Sigmoid colon (tissue), 7 donors: Measurements from ENCODE around the gene LMF1. TPM values are rescaled to one million over a fixed set of nuclear protein-coding genes. Genes with fewer than 3 reads are reported as not detected.

Source experiments
- DNase-seq: peaks from one replicate; pipeline ENCODE4 v3.0.0-alpha.2; 2019
- H3K27ac ChIP-seq, 4 donors: fragments of 200-600 bp; sonication (generic); one replicate each; pipeline ENCODE4 v1.5.1; 2016 to 2019; ENCODE audit warnings: mild to moderate bottlenecking in 1 of 4
- H3K27me3 ChIP-seq, 3 donors: fragments of 200-600 bp; sonication (generic); one replicate each; pipeline ENCODE4 v1.5.1; 2019; ENCODE audit warnings: mild to moderate bottlenecking in 1 of 3
- H3K36me3 ChIP-seq, 4 donors: fragments of 200-600 bp; sonication (generic); one replicate each; pipeline ENCODE4 v1.5.1; 2016 to 2019
- H3K4me1 ChIP-seq, 4 donors: fragments of 200-600 bp; sonication (generic); one replicate each; pipeline ENCODE4 v1.5.1; 2017 to 2019
- H3K4me3 ChIP-seq, 4 donors: fragments of 200-600 bp; sonication (generic); one replicate each; pipeline ENCODE4 v1.5.1; 2017 to 2019; ENCODE audit warnings: mild to moderate bottlenecking in 2 of 4, moderate library complexity in 1 of 4
- H3K9me3 ChIP-seq, 4 donors: fragments of 200-600 bp in 3 of 4; sonication (generic) in 3 of 4; one replicate each; pipeline versions ENCODE4 v1.5.1 to v1.6.1; 2013 to 2019
- CTCF ChIP-seq, 4 experiments: fragments of 450-650 bp in 3 of 4; fragments of 200-600 bp in 1 of 4; IDR thresholded peaks; one replicate each; pipeline ENCODE4 v1.5.1; 2016 to 2019; ENCODE audit warnings: antibody characterized with exemption in 4 of 4, mild to moderate bottlenecking in 3 of 4, moderate library complexity in 2 of 4
- EP300 ChIP-seq, 4 donors: sonication (generic); formaldehyde crosslinking; IDR thresholded peaks; one replicate each; pipeline ENCODE4 v1.6.1; 2017; ENCODE audit warnings: antibody characterized with exemption in 4 of 4
- POLR2A ChIP-seq, 2 donors: fragments of 450-650 bp; IDR thresholded peaks; one replicate each; pipeline ENCODE4 v1.6.1; 2016; ENCODE audit warnings: antibody characterized with exemption in 2 of 2, mild to moderate bottlenecking in 2 of 2, moderate library complexity in 2 of 2
- POLR2AphosphoS5 ChIP-seq, 4 donors: sonication (generic); formaldehyde crosslinking; IDR thresholded peaks; one replicate each; pipeline ENCODE4 v1.6.1; 2017; ENCODE audit warnings: antibody characterized with exemption in 4 of 4
- WGBS, 2 donors: extraction: QIAGEN DNeasy Blood & Tissue Kit; methylation state at CpG; one replicate each; pipeline ENCODE4 v1.1.7; 2013; 5-methylcytosine and 5-hydroxymethylcytosine counted together
- intact Hi-C: fragments of 100-400 bp; cut with DNase I; formaldehyde crosslinking; loops from one replicate; pipeline ENCODE4 v1.15.1; 2023
- polyA plus RNA-seq, 3 donors: library from polyadenylated mRNA; stranded (reverse); fragments of 200-250 nt; gene quantifications; one replicate each; pipeline ENCODE4 v1.2.3, GENCODE V29; 2013
- total RNA-seq, 4 donors: library from RNA; depleted of rRNA; stranded (reverse); fragments of >200 nt; gene quantifications; one replicate each; pipeline ENCODE4 v1.1.0, GENCODE V29; 2016
- donor health status: healthy with polysubstance abuse.
- donor health status: Bipolar disorder and iron deficiency.
- donor health status: healthy.

LMF1 gene
- total and polyA plus RNA-seq, 7 donors: 1.2 to 34.1 (median 19.9) TPM

- intact Hi-C loops: no loop called here
- WGBS, 2 donors: 91 to 96% methylated on average over 15 of the region's 15 CpGs
- Histone ChIP-seq H3K9me3 (no peaks in the 10 kb centered on the region), H3K36me3 (peaks cover 0 to 39% (median 6%) of the 10 kb centered on the region in 4 donors), H3K27ac (no peak overlapping the region), H3K27me3 (no peaks in the 10 kb centered on the region), H3K4me3 (no peak overlapping the region), H3K4me1 (no peaks in the 10 kb centered on the region)
- no peak for TF ChIP-seq POLR2A (IDR thresholded peaks at IDR 0.05)
- no peak for TF ChIP-seq EP300 (IDR thresholded peaks at IDR 0.05)
- TF ChIP-seq CTCF (IDR thresholded peaks at IDR 0.05): no peak
- TF ChIP-seq POLR2AphosphoS5 (IDR thresholded peaks at IDR 0.05): no peak
- no peak for DNase-seq
Measured at GRCh38 chr16:927406-927805, 43.4 kb downstream of the LMF1 start.

- Histone ChIP-seq H3K27ac (no peak overlapping the region), H3K36me3 (peaks cover 0 to 38% (median 6%) of the 10 kb centered on the region in 4 donors), H3K27me3 (no peaks in the 10 kb centered on the region), H3K4me1 (no peaks in the 10 kb centered on the region), H3K4me3 (no peak overlapping the region), H3K9me3 (no peaks in the 10 kb centered on the region)
- intact Hi-C loops: no loop called here
- TF ChIP-seq EP300 (IDR thresholded peaks at IDR 0.05) (no peak), POLR2A (IDR thresholded peaks at IDR 0.05) (no peak), CTCF (IDR thresholded peaks at IDR 0.05) (no peak), POLR2AphosphoS5 (IDR thresholded peaks at IDR 0.05) (no peak)
- WGBS, 2 donors: 97 to 99% methylated on average over 8 of the region's 8 CpGs
- DNase-seq: no peak
Measured at GRCh38 chr16:926715-927114, 44.1 kb downstream of the LMF1 start.

- intact Hi-C loops: no loop called here
- peaks cover 0 to 21% (median 0%) of the 10 kb centered on the region in 4 donors for H3K36me3 ChIP-seq
- 93 to 97% methylated on average over 13 of the region's 13 CpGs for WGBS, 2 donors
Measured at GRCh38 chr16:924806-925205, 46.0 kb downstream of the LMF1 start.

GRCh38 chr16:924063-924462 is 46.7 kb downstream of the LMF1 start:
- Histone ChIP-seq H3K27ac (no peak overlapping the region), H3K9me3 (no peaks in the 10 kb centered on the region), H3K36me3 (peaks cover 0 to 14% (median 0%) of the 10 kb centered on the region in 4 donors), H3K27me3 (no peaks in the 10 kb centered on the region), H3K4me1 (peaks cover 0 to 23% (median 18%) of the 10 kb centered on the region in 4 donors), H3K4me3 (no peak overlapping the region)
- WGBS, 2 donors: 80 to 87% methylated on average over 5 of the region's 5 CpGs
- no peak for TF ChIP-seq POLR2AphosphoS5 (IDR thresholded peaks at IDR 0.05)
- intact Hi-C loops: no loop called here
- DNase-seq: no peak

More at GRCh38 chr16:924806-925205, 46.0 kb downstream of the LMF1 start:
- H3K4me1 ChIP-seq: peaks cover 0 to 17% (median 15%) of the 10 kb centered on the region in 4 donors
- H3K27ac ChIP-seq: no peak overlapping the region
- H3K4me3 ChIP-seq: no peak overlapping the region
- H3K9me3 ChIP-seq: no peaks in the 10 kb centered on the region
- no peak for DNase-seq
- TF ChIP-seq POLR2A (IDR thresholded peaks at IDR 0.05) (no peak), POLR2AphosphoS5 (IDR thresholded peaks at IDR 0.05) (no peak), CTCF (IDR thresholded peaks at IDR 0.05) (no peak), EP300 (IDR thresholded peaks at IDR 0.05) (no peak)
- no peaks in the 10 kb centered on the region for H3K27me3 ChIP-seq

GRCh38 chr16:923184-923583 is 47.6 kb downstream of the LMF1 start:
- intact Hi-C loops: no loop called here
- H3K36me3 ChIP-seq: peaks cover 0 to 12% (median 0%) of the 10 kb centered on the region in 4 donors
- TF ChIP-seq POLR2A (IDR thresholded peaks at IDR 0.05): no peak
- TF ChIP-seq CTCF (IDR thresholded peaks at IDR 0.05): no peak
- no peak for TF ChIP-seq EP300 (IDR thresholded peaks at IDR 0.05)
- no peak for TF ChIP-seq POLR2AphosphoS5 (IDR thresholded peaks at IDR 0.05)
- DNase-seq: no peak
- no peaks in the 10 kb centered on the region for H3K9me3 ChIP-seq
- H3K27me3 ChIP-seq: no peaks in the 10 kb centered on the region
- peaks cover 0 to 23% (median 18%) of the 10 kb centered on the region in 4 donors for H3K4me1 ChIP-seq
- H3K4me3 ChIP-seq: no peak overlapping the region
- 95 to 98% methylated on average over 9 of the region's 9 CpGs for WGBS, 2 donors
- H3K27ac ChIP-seq: no peak overlapping the region
